ENCODE results near the gene FFAR1. TPM values are rescaled to one million over a fixed set of nuclear protein-coding genes. Genes with fewer than 3 reads are reported as not detected.

FFAR1 gene
- polyA plus RNA-seq, 1 donor (not counting 4 experiments of a cell fraction or from before 2014, with no cell fraction given): not detected

- TF ChIP-seq EZH2 (IDR thresholded peaks at IDR 0.05; ENCODE audit: low read length): no peak
- no peak for TF ChIP-seq CTCF (optimal IDR thresholded peaks at IDR 0.05 in 1 of 3, IDR thresholded peaks at IDR 0.05 in 1 of 3, conservative IDR thresholded peaks at IDR 0.05 in 1 of 3; ENCODE audit: extremely low read depth in 1 of 3, insufficient read depth in 2 of 3, low read length in 3 of 3)
Measured at GRCh38 chr19:35329323-35329722, 18.4 kb upstream of the FFAR1 start.

GRCh38 chr19:35330475-35330874 lies 17.2 kb upstream of the FFAR1 start:
- FAIRE-seq (no peak), DNase-seq (ENCODE audit: low read depth, low spot score) (no peak)
- dilution Hi-C loops (cut with MboI; ENCODE audit: extremely low pct_ligation_motif_present, low sequenced_read_pairs): no loop called here
- TF ChIP-seq CTCF (optimal IDR thresholded peaks at IDR 0.05 in 1 of 3, IDR thresholded peaks at IDR 0.05 in 1 of 3, conservative IDR thresholded peaks at IDR 0.05 in 1 of 3; ENCODE audit: extremely low read depth in 1 of 3, insufficient read depth in 2 of 3, low read length in 3 of 3): no peak
- no peak for TF ChIP-seq EZH2 (IDR thresholded peaks at IDR 0.05; ENCODE audit: low read length)
- Histone ChIP-seq H3K9ac (ENCODE audit: control insufficient read depth, extremely low read depth, insufficient read depth, low read length) (no peak overlapping the region), H3K36me3 (ENCODE audit: control insufficient read depth in 2 of 2, extremely low read depth in 1 of 2, insufficient read depth in 2 of 2, low read length in 2 of 2) (no peaks in the 10 kb centered on the region), H3K9me3 (ENCODE audit: control insufficient read depth, low read depth, low read length) (no peaks in the 10 kb centered on the region), H2AFZ (ENCODE audit: control insufficient read depth, low read length) (no peak overlapping the region), H3K4me3 (ENCODE audit: control insufficient read depth in 2 of 3, extremely low read depth in 1 of 3, insufficient read depth in 2 of 3, low read depth in 1 of 3, low read length in 3 of 3) (no peak overlapping the region), H3K4me1 (ENCODE audit: control insufficient read depth, extremely low read depth, insufficient read depth, low read length) (no peaks in the 10 kb centered on the region), H3K27ac (ENCODE audit: control insufficient read depth, insufficient read depth, low read length) (no peak overlapping the region), H3K4me2 (ENCODE audit: control insufficient read depth, extremely low read depth, insufficient read depth, low read depth, low read length) (no peak overlapping the region), H3K9me1 (ENCODE audit: control insufficient read depth, extremely low read depth, insufficient read depth, low read length) (no peaks in the 10 kb centered on the region), H4K20me1 (ENCODE audit: control insufficient read depth, extremely low read depth, insufficient read depth, low read length) (no peaks in the 10 kb centered on the region), H3K79me2 (ENCODE audit: control insufficient read depth, insufficient read depth, low read length) (no peaks in the 10 kb centered on the region), H3K27me3 (ENCODE audit: control insufficient read depth, extremely low read depth, insufficient read depth, low read length) (peaks cover 5% of the 10 kb centered on the region)

More at GRCh38 chr19:35329323-35329722, 18.4 kb upstream of the FFAR1 start:
- no peak for FAIRE-seq
- no peak overlapping the region for H3K27ac ChIP-seq (ENCODE audit: control insufficient read depth, insufficient read depth, low read length)
- no peak overlapping the region for H2AFZ ChIP-seq (ENCODE audit: control insufficient read depth, low read length)
- no peak overlapping the region for H3K9ac ChIP-seq (ENCODE audit: control insufficient read depth, extremely low read depth, insufficient read depth, low read length)
- peaks cover 5% of the 10 kb centered on the region for H3K27me3 ChIP-seq (ENCODE audit: control insufficient read depth, extremely low read depth, insufficient read depth, low read length)
- no peaks in the 10 kb centered on the region for H3K4me1 ChIP-seq (ENCODE audit: control insufficient read depth, extremely low read depth, insufficient read depth, low read length)
- dilution Hi-C loops (cut with MboI; ENCODE audit: extremely low pct_ligation_motif_present, low sequenced_read_pairs): no loop called here
- H3K9me3 ChIP-seq (ENCODE audit: control insufficient read depth, low read depth, low read length): no peaks in the 10 kb centered on the region
- DNase-seq (ENCODE audit: low read depth, low spot score): no peak
- no peaks in the 10 kb centered on the region for H3K9me1 ChIP-seq (ENCODE audit: control insufficient read depth, extremely low read depth, insufficient read depth, low read length)
- H4K20me1 ChIP-seq (ENCODE audit: control insufficient read depth, extremely low read depth, insufficient read depth, low read length): no peaks in the 10 kb centered on the region
- H3K4me3 ChIP-seq (ENCODE audit: control insufficient read depth in 2 of 3, extremely low read depth in 1 of 3, insufficient read depth in 2 of 3, low read depth in 1 of 3, low read length in 3 of 3): no peak overlapping the region
- no peaks in the 10 kb centered on the region for H3K79me2 ChIP-seq (ENCODE audit: control insufficient read depth, insufficient read depth, low read length)
- H3K4me2 ChIP-seq (ENCODE audit: control insufficient read depth, extremely low read depth, insufficient read depth, low read depth, low read length): no peak overlapping the region
- no peaks in the 10 kb centered on the region for H3K36me3 ChIP-seq (ENCODE audit: control insufficient read depth in 2 of 2, extremely low read depth in 1 of 2, insufficient read depth in 2 of 2, low read length in 2 of 2)

Data from keratinocyte (primary cell).